Right lobe of liver (tissue), 6 donors: ENCODE results near the gene TSPOAP1. TPM values are rescaled to one million over a fixed set of nuclear protein-coding genes. Genes with fewer than 3 reads are reported as not detected.

ENCODE experiments used
- ATAC-seq, 4 donors: fragments of 200-7000 bp; cut with Tn5 transposase; one replicate each; pipeline ENCODE4 v1.9.1; 2020; ENCODE audit warnings: mild to moderate bottlenecking in 4 of 4, moderate library complexity in 4 of 4
- DNase-seq, 3 donors: peaks; one replicate each; pipeline ENCODE4 v3.0.0-alpha.2; 2020
- H3K27ac ChIP-seq, 3 donors: fragments of 200-600 bp; one replicate each; pipeline ENCODE4 v1.8.0; 2022
- H3K27me3 ChIP-seq, 2 donors: fragments of 200-600 bp; one replicate each; pipeline ENCODE4 v1.8.0; 2022
- H3K36me3 ChIP-seq, 4 donors: fragments of 200-600 bp; sonication (generic) in 1 of 4; one replicate each; pipeline versions ENCODE4 v1.5.1 to v1.8.0; 2017 to 2022; ENCODE audit warnings: control low read depth in 1 of 4
- H3K4me1 ChIP-seq, 4 donors: fragments of 200-600 bp; sonication (generic) in 1 of 4; one replicate each; pipeline versions ENCODE4 v1.5.1 to v1.8.0; 2017 to 2022; ENCODE audit warnings: control low read depth in 1 of 4
- H3K4me3 ChIP-seq, 3 donors: fragments of 200-600 bp; one replicate each; pipeline ENCODE4 v1.8.0; 2022
- H3K9me3 ChIP-seq, 4 donors: fragments of 200-600 bp; sonication (generic) in 1 of 4; one replicate each; pipeline versions ENCODE4 v1.5.1 to v1.8.0; 2017 to 2022; ENCODE audit warnings: control low read depth in 1 of 4
- CTCF ChIP-seq, 4 donors: fragments of 200-600 bp in 3 of 4; fragments of 450-650 bp in 1 of 4; IDR thresholded peaks; one replicate each; pipeline versions ENCODE4 v1.5.1 to v1.8.0; 2016 to 2022; ENCODE audit warnings: antibody characterized with exemption in 4 of 4, mild to moderate bottlenecking in 2 of 4
- POLR2A ChIP-seq: fragments of 450-650 bp; IDR thresholded peaks from one replicate; pipeline ENCODE4 v1.6.1; 2017; ENCODE audit warnings: antibody characterized with exemption, mild to moderate bottlenecking
- WGBS: methylation state at CpG from one replicate; pipeline ENCODE4 v1.1.6; 2018; ENCODE audit warnings: low coverage, low lambda C conversion rate; ENCODE audit not compliant: insufficient coverage; ENCODE audit errors: missing lambda C conversion rate; 5-methylcytosine and 5-hydroxymethylcytosine counted together
- intact Hi-C, 2 donors: fragments of 100-400 bp; cut with DNase I; formaldehyde crosslinking; loops; one replicate each; pipeline versions ENCODE4 v1.11.2 to v1.14.1; 2022
- total RNA-seq, 6 experiments: library from RNA; depleted of rRNA in 2 of 6; stranded (reverse); fragments of >200 nt in 2 of 6; fragmentation: NEBNext Ultra II Directional in 3 of 6; extraction: Animal tissue kit (Norgen Biotek cat#: 25700) in 3 of 6; gene quantifications; one replicate each; pipeline versions ENCODE4 v1.1.0 to v1.2.4, GENCODE V29; 2016 to 2023
- donor health status: DM: no; HTN: yes; CAD: no.
- donor health status: DM: no; HTN: no; CAD: no.
- donor health status: DM: no; HTN: no; CAD: no.
- donor health status: DM: no; HTN: yes; CAD: no.
- donor health status: DM: no; HTN: yes; CAD: no.

TSPOAP1 gene
- total RNA-seq, 6 experiments from 2014 or later, result 0.87 to 8.3 (median 3.8) TPM

- WGBS, result 57% methylated on average over 5 of the region's 5 CpGs
- ATAC-seq (no peak), DNase-seq (no peak)
- no peak overlapping the region for H3K4me3 ChIP-seq
- H3K27me3 ChIP-seq, result no peaks in the 10 kb centered on the region
- intact Hi-C loops, result no loop called here
- no peaks in the 10 kb centered on the region for H3K4me1 ChIP-seq
- no peak for TF ChIP-seq POLR2A
- no peak for TF ChIP-seq CTCF (IDR thresholded peaks at IDR 0.05)
- no peaks in the 10 kb centered on the region for H3K36me3 ChIP-seq
- no peak overlapping the region for H3K27ac ChIP-seq
- no peaks in the 10 kb centered on the region for H3K9me3 ChIP-seq
Observed at GRCh38 chr17:58291246-58291645, 37.3 kb downstream of the TSPOAP1 start.

- no peak for TF ChIP-seq CTCF (IDR thresholded peaks at IDR 0.05)
- TF ChIP-seq POLR2A, result no peak
- H3K9me3 ChIP-seq, result no peaks in the 10 kb centered on the region
- H3K27me3 ChIP-seq, result no peaks in the 10 kb centered on the region
- 34% methylated on average over 2 of the region's 2 CpGs for WGBS
- intact Hi-C loops, result no loop called here
- ATAC-seq (no peak), DNase-seq (no peak)
- no peaks in the 10 kb centered on the region for H3K4me1 ChIP-seq
- no peak overlapping the region for H3K4me3 ChIP-seq
- H3K27ac ChIP-seq, result no peak overlapping the region
- H3K36me3 ChIP-seq, result no peaks in the 10 kb centered on the region
Observed at GRCh38 chr17:58289869-58290268, 38.7 kb downstream of the TSPOAP1 start.

- 94% methylated on average over 2 of the region's 3 CpGs for WGBS
- no peak overlapping the region for H3K27ac ChIP-seq
- ATAC-seq (no peak), DNase-seq (no peak)
- no peaks in the 10 kb centered on the region for H3K9me3 ChIP-seq
- no peaks in the 10 kb centered on the region for H3K27me3 ChIP-seq
- no peaks in the 10 kb centered on the region for H3K36me3 ChIP-seq
- H3K4me1 ChIP-seq, result no peaks in the 10 kb centered on the region
- intact Hi-C loops, result no loop called here
- no peak overlapping the region for H3K4me3 ChIP-seq
- no peak for TF ChIP-seq CTCF (IDR thresholded peaks at IDR 0.05)
- no peak for TF ChIP-seq POLR2A
Observed at GRCh38 chr17:58285422-58285810, 43.2 kb downstream of the TSPOAP1 start.

- 29% methylated on average over 3 of the region's 6 CpGs for WGBS
- DNase-seq (no peak), ATAC-seq (no peak)
- Histone ChIP-seq H3K27me3 (no peaks in the 10 kb centered on the region), H3K9me3 (no peaks in the 10 kb centered on the region), H3K4me3 (no peak overlapping the region), H3K27ac (no peak overlapping the region), H3K36me3 (no peaks in the 10 kb centered on the region), H3K4me1 (no peaks in the 10 kb centered on the region)
- intact Hi-C loops, result no loop called here
- TF ChIP-seq CTCF (IDR thresholded peaks at IDR 0.05) (no peak), POLR2A (no peak)
Observed at GRCh38 chr17:58284613-58285421, 43.8 kb downstream of the TSPOAP1 start.
